ENCODE measurements around the gene KCNF1. TPM values are rescaled to one million over a fixed set of nuclear protein-coding genes. Genes with fewer than 3 reads are reported as not detected.
A peak's percentile ranks its signal among the peaks of the same experiment; 100 is the strongest.

Gene KCNF1
- total RNA-seq, 4 donors from 2014 or later: not detected

DNA sequence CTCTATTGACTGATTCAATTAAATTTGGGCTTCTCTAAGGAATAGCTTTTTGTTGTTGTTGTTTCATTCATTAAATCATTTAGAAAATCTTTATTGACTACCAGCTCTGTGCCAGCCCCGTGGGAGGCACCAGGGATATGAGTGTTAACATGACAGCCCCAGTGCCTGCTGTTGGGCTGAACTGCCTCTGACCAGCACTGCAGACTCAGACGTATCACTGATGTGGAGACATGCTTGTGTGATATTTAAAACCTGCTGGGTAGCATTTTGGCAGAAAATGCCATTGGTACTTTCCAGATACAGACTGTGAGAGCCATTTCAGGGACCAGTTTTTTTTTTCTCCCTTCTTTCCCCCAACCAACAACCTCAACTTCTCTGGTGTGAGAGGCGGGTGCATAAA, 38.6 kb upstream of the KCNF1 start:
- Histone ChIP-seq H3K4me1 (no peaks in the 10 kb centered on the region), H3K36me3 (no peaks in the 10 kb centered on the region), H3K9me3 (no peaks in the 10 kb centered on the region), H3K4me3 (no peak overlapping the region), H3K27ac (no peak overlapping the region), H3K27me3 (no peaks in the 10 kb centered on the region)
- TF ChIP-seq EP300 (IDR thresholded peaks at IDR 0.05) (no peak), POLR2AphosphoS5 (IDR thresholded peaks at IDR 0.05) (no peak), POLR2A (IDR thresholded peaks at IDR 0.05) (no peak)
- TF ChIP-seq, protein P1, sequence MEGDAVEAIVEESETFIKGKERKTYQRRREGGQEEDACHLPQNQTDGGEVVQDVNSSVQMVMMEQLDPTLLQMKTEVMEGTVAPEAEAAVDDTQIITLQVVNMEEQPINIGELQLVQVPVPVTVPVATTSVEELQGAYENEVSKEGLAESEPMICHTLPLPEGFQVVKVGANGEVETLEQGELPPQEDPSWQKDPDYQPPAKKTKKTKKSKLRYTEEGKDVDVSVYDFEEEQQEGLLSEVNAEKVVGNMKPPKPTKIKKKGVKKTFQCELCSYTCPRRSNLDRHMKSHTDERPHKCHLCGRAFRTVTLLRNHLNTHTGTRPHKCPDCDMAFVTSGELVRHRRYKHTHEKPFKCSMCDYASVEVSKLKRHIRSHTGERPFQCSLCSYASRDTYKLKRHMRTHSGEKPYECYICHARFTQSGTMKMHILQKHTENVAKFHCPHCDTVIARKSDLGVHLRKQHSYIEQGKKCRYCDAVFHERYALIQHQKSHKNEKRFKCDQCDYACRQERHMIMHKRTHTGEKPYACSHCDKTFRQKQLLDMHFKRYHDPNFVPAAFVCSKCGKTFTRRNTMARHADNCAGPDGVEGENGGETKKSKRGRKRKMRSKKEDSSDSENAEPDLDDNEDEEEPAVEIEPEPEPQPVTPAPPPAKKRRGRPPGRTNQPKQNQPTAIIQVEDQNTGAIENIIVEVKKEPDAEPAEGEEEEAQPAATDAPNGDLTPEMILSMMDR (IDR thresholded peaks at IDR 0.05): no peak
- DNase-seq (ENCODE audit: low spot score in 2 of 2): no peak
- 54% methylated on average over 3 of the region's 3 CpGs for WGBS

DNA sequence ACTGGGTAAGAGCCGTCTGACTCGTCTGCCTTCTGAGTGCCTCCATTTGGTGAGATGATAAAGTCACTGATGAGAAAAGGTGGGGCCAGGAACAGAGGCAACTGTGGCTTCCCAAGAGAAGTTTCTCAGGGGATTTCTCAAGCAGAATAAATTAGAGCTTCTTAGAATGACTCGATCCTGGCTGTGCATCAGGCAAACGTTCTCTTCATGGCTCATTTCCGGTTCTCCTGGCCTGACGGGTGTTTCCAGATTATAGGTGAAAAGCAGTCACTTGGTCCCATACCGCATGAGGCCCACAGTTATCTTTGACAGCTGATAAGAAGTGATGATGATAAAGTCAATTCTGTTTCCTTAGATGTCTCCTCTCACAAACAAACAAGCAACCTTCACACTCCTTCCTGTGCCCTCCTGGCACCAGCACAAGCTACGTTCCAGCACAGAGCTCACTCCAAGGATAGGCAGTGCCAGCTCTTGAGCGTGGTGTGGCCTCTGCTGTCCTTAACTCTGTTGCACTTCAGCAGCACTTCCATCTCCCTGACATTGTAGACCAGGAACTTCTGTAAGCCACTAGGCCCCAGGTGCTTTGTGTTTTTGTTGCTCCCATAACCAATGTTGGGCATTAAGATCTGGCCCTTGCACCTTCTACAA, 37.8 kb upstream of the KCNF1 start:
- Histone ChIP-seq H3K27ac (no peak overlapping the region), H3K36me3 (no peaks in the 10 kb centered on the region), H3K27me3 (peaks cover 6% of the 10 kb centered on the region), H3K4me3 (no peak overlapping the region), H3K9me3 (no peaks in the 10 kb centered on the region), H3K4me1 (no peaks in the 10 kb centered on the region)
- DNase-seq (ENCODE audit: low spot score in 2 of 2): no peak
- 42% methylated on average over 9 of the region's 9 CpGs for WGBS
- TF ChIP-seq POLR2AphosphoS5 (IDR thresholded peaks at IDR 0.05) (no peak), EP300 (IDR thresholded peaks at IDR 0.05) (no peak), POLR2A (IDR thresholded peaks at IDR 0.05) (no peak)
- TF ChIP-seq, protein P1 (IDR thresholded peaks at IDR 0.05): no peak

DNA sequence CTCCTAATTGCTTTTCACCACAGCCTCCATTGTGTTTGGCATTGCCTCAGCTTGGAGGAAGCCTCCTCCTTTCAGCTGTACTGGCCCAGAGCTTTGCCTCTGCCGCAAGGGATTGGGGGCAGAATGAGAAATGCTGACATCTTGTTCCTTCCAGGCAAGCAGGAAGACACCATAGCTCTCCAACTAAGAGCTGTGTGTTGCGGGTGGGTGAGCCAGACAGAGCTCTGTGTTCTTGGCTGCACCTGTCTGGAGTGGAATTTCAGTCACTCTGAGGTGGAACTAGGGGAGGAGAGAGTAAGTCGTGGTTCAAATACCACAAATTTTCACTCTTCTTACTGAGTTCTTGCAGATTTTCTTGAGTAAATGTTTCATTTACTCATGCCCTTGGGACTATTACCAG, 36.6 kb upstream of the KCNF1 start:
- Histone ChIP-seq H3K36me3 (no peaks in the 10 kb centered on the region), H3K9me3 (no peaks in the 10 kb centered on the region), H3K27me3 (peaks cover 6% of the 10 kb centered on the region), H3K27ac (no peak overlapping the region), H3K4me1 (no peaks in the 10 kb centered on the region), H3K4me3 (no peak overlapping the region)
- peak in 1 of 2 donors; percentile 12 for DNase-seq (ENCODE audit: low spot score in 2 of 2)
- 77% methylated on average over 3 of the region's 3 CpGs for WGBS
- TF ChIP-seq EP300 (IDR thresholded peaks at IDR 0.05) (no peak), POLR2AphosphoS5 (IDR thresholded peaks at IDR 0.05) (no peak), POLR2A (IDR thresholded peaks at IDR 0.05) (no peak)
- TF ChIP-seq, protein P1 (IDR thresholded peaks at IDR 0.05): no peak

DNA sequence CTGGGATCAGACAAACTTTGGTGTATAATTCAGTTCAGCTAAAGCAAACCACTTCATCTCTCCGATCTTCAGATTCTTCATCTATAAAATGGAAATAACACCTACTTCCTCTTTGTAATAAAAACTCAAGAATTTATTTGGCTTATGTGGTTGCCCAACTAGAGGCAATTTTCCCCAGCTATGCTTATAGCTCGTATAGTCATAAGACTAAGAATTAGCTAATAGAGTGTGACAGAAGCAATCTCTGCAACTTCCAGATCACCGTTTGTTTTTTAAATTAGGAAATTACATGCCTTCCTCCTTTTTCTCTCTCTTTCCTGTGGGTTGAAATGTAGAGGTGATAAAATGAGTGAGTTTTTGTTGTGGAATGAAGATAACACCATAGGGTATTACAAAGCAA, 35.3 kb upstream of the KCNF1 start:
- 63% methylated on average over 3 of the region's 3 CpGs for WGBS
- H3K27me3 ChIP-seq: peaks cover 6% of the 10 kb centered on the region
- no peak overlapping the region for H3K27ac ChIP-seq
- H3K4me1 ChIP-seq: no peaks in the 10 kb centered on the region
- no peak for DNase-seq (ENCODE audit: low spot score in 2 of 2)
- H3K36me3 ChIP-seq: no peaks in the 10 kb centered on the region
- H3K4me3 ChIP-seq: no peak overlapping the region
- H3K9me3 ChIP-seq: no peaks in the 10 kb centered on the region
- no peak for TF ChIP-seq EP300 (IDR thresholded peaks at IDR 0.05)
- TF ChIP-seq, protein P1 (IDR thresholded peaks at IDR 0.05): no peak
- no peak for TF ChIP-seq POLR2A (IDR thresholded peaks at IDR 0.05)
- no peak for TF ChIP-seq POLR2AphosphoS5 (IDR thresholded peaks at IDR 0.05)

DNA sequence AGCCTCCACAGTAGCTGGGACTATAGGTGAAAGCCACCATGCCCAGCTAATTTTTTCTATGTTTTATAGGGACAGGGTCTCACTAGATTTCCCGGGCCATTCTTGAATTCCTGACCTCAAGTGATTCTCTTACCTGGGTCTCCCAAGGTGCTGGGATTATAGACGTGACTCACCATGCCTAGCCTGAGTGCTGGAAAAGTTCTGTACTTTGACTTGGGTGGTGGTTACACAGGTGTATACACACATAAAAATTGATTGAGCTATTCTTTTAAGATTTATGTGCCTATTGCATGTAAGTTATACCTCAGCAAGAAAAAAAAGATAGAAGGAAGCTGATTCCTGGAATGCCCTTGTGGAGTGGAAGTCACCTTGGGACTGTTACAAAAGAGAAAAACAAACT, 34.8 kb upstream of the KCNF1 start:
- DNase-seq (ENCODE audit: low spot score in 2 of 2): no peak

More for the DNA sequence above, 34.8 kb upstream of the KCNF1 start:
- no peak overlapping the region for H3K27ac ChIP-seq
- H3K4me1 ChIP-seq: no peaks in the 10 kb centered on the region
- no peak overlapping the region for H3K4me3 ChIP-seq
- TF ChIP-seq POLR2AphosphoS5 (IDR thresholded peaks at IDR 0.05) (no peak), EP300 (IDR thresholded peaks at IDR 0.05) (no peak), POLR2A (IDR thresholded peaks at IDR 0.05) (no peak)
- TF ChIP-seq, protein P1 (IDR thresholded peaks at IDR 0.05): no peak
- no peaks in the 10 kb centered on the region for H3K36me3 ChIP-seq
- H3K27me3 ChIP-seq: peaks cover 6% of the 10 kb centered on the region
- H3K9me3 ChIP-seq: no peaks in the 10 kb centered on the region
- 76% methylated on average over 2 of the region's 2 CpGs for WGBS
